Ramos (cell line): Measurements from ENCODE around the gene DNALI1.

Experiments used
- in situ Hi-C: fragments of 300-500 bp; cut with MboI; formaldehyde crosslinking; loops from one replicate; pipeline ENCODE4 v1.14.3; 2022; ENCODE audit warnings: low sequenced_read_pairs; ENCODE audit not compliant: unreplicated experiment

Gene DNALI1

GRCh38 chr1:37599940-37600339 lies 43.2 kb downstream of the DNALI1 start:
- in situ Hi-C loops = loop anchor here (5.0 to 10.0 kb wide), 2 partner anchors 77 to 395 kb away; partner anchors contain the start of gene SF3A3

- in situ Hi-C loops = loop anchor here (5.0 kb wide), 1 partner anchor 76 kb away; no protein-coding TSS in a partner anchor
Observed at GRCh38 chr1:37601441-37601840, 44.7 kb downstream of the DNALI1 start.

- in situ Hi-C loops = loop anchor here (5.0 kb wide), 1 partner anchor 74 kb away; no protein-coding TSS in a partner anchor
Observed at GRCh38 chr1:37602750-37603694, 46.3 kb downstream of the DNALI1 start.

GRCh38 chr1:37605061-37605650 lies 48.4 kb downstream of the DNALI1 start:
- in situ Hi-C loops = no loop called here

- in situ Hi-C loops = no loop called here
Observed at GRCh38 chr1:37605806-37606474, 49.2 kb downstream of the DNALI1 start.

- in situ Hi-C loops = no loop called here
Observed at GRCh38 chr1:37606481-37607263, 49.9 kb downstream of the DNALI1 start.

- in situ Hi-C loops = no loop called here
Observed at GRCh38 chr1:37609002-37609401, 52.3 kb downstream of the DNALI1 start.

- in situ Hi-C loops = no loop called here
Observed at GRCh38 chr1:37609994-37610393, 53.3 kb downstream of the DNALI1 start.

GRCh38 chr1:37612186-37612585 lies 55.4 kb downstream of the DNALI1 start:
- in situ Hi-C loops = no loop called here

GRCh38 chr1:37614105-37614504 lies 57.4 kb downstream of the DNALI1 start:
- in situ Hi-C loops = no loop called here

- in situ Hi-C loops = no loop called here
Observed at GRCh38 chr1:37616330-37616729, 59.6 kb downstream of the DNALI1 start.
